ENCODE results near the gene SPTLC2.

SPTLC2 gene

GRCh38 chr14:77562681-77563080 is 53.8 kb downstream of the SPTLC2 start:
- Histone ChIP-seq H3K4me3 (ENCODE audit: low read depth, low read length) (no peak overlapping the region), H3K27me3 (replicated peaks) (no peaks in the 10 kb centered on the region), H3K27ac (peak overlapping the region; percentile 94), H3K36me3 (replicated peaks) (peaks cover 8% of the 10 kb centered on the region)
- peak; percentile 91 for DNase-seq
- in situ Hi-C loops (cut with HindIII; ENCODE audit: low pct_ligation_motif_present, low sequenced_read_pairs), result no loop called here
- TF ChIP-seq, protein P1, sequence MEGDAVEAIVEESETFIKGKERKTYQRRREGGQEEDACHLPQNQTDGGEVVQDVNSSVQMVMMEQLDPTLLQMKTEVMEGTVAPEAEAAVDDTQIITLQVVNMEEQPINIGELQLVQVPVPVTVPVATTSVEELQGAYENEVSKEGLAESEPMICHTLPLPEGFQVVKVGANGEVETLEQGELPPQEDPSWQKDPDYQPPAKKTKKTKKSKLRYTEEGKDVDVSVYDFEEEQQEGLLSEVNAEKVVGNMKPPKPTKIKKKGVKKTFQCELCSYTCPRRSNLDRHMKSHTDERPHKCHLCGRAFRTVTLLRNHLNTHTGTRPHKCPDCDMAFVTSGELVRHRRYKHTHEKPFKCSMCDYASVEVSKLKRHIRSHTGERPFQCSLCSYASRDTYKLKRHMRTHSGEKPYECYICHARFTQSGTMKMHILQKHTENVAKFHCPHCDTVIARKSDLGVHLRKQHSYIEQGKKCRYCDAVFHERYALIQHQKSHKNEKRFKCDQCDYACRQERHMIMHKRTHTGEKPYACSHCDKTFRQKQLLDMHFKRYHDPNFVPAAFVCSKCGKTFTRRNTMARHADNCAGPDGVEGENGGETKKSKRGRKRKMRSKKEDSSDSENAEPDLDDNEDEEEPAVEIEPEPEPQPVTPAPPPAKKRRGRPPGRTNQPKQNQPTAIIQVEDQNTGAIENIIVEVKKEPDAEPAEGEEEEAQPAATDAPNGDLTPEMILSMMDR (IDR thresholded peaks at IDR 0.05; ENCODE audit: low read depth, low read length, missing control alignments), result no peak

DNA sequence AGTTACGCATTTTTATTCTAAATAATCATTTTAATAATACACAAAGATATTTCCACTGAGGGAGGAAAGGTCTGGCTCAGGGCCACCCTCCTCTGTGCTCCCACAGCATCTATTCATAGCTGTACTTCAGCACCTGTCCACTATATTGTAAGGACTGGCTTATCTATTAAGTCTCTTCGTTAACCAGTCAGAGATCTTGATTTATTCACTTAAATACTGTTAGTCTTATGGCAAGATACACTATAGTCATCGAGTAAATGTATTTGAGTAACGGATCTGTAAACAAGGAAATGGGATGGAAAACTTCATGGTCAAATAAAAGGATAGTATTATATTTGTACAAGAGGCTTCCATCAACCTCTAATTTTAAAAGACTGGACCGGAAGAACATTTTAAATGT is 54.6 kb downstream of the SPTLC2 start:
- no peak for DNase-seq
- no peaks in the 10 kb centered on the region for H3K27me3 ChIP-seq (replicated peaks)
- TF ChIP-seq, protein P1 (IDR thresholded peaks at IDR 0.05; ENCODE audit: low read depth, low read length, missing control alignments), result no peak
- peaks cover 8% of the 10 kb centered on the region for H3K36me3 ChIP-seq (replicated peaks)
- no peak overlapping the region for H3K4me3 ChIP-seq (ENCODE audit: low read depth, low read length)
- H3K27ac ChIP-seq, result peak overlapping the region; percentile 94
- in situ Hi-C loops (cut with HindIII; ENCODE audit: low pct_ligation_motif_present, low sequenced_read_pairs), result no loop called here

GRCh38 chr14:77559381-77559780 is 57.1 kb downstream of the SPTLC2 start:
- Histone ChIP-seq H3K27me3 (replicated peaks) (no peaks in the 10 kb centered on the region), H3K36me3 (replicated peaks) (peaks cover 18% of the 10 kb centered on the region), H3K27ac (no peak overlapping the region), H3K4me3 (ENCODE audit: low read depth, low read length) (no peak overlapping the region)
- in situ Hi-C loops (cut with HindIII; ENCODE audit: low pct_ligation_motif_present, low sequenced_read_pairs), result no loop called here
- DNase-seq, result no peak
- TF ChIP-seq, protein P1 (IDR thresholded peaks at IDR 0.05; ENCODE audit: low read depth, low read length, missing control alignments), result no peak

- peak overlapping the region; percentile 29 for H3K27ac ChIP-seq
- H3K27me3 ChIP-seq (replicated peaks), result no peaks in the 10 kb centered on the region
- DNase-seq, result no peak
- no peak overlapping the region for H3K4me3 ChIP-seq (ENCODE audit: low read depth, low read length)
- in situ Hi-C loops (cut with HindIII; ENCODE audit: low pct_ligation_motif_present, low sequenced_read_pairs), result no loop called here
- TF ChIP-seq, protein P1 (IDR thresholded peaks at IDR 0.05; ENCODE audit: low read depth, low read length, missing control alignments), result no peak
- peaks cover 19% of the 10 kb centered on the region for H3K36me3 ChIP-seq (replicated peaks)
These were observed 59.0 kb downstream of the SPTLC2 start for GRCh38 chr14:77557391-77557790.

DNA sequence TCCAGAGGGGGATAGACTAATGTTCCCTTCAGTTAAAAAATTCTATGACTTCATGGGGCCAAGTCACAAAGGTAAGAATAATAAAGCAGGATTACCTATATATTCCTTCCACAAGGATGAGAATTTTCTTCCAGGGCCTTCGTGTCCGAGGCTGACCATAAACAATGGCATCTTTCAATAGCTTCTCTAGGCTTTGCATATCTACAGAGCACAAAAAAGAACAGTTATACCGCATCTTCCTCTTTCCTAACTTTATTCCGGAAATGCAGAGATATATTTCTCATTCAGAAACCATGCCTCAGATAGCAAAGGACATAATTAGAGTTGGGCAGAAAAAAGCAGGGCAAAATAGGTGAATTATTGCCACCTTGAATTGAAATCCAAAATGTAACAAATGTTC is 59.5 kb downstream of the SPTLC2 start:
- in situ Hi-C loops (cut with HindIII; ENCODE audit: low pct_ligation_motif_present, low sequenced_read_pairs), result no loop called here

More for the DNA sequence above, 59.5 kb downstream of the SPTLC2 start:
- TF ChIP-seq, protein P1 (IDR thresholded peaks at IDR 0.05; ENCODE audit: low read depth, low read length, missing control alignments), result no peak
- no peak overlapping the region for H3K4me3 ChIP-seq (ENCODE audit: low read depth, low read length)
- peak overlapping the region; percentile 2 for H3K27ac ChIP-seq
- DNase-seq, result no peak
- H3K36me3 ChIP-seq (replicated peaks), result peaks cover 23% of the 10 kb centered on the region
- no peaks in the 10 kb centered on the region for H3K27me3 ChIP-seq (replicated peaks)

All from brain microvascular endothelial cell (primary cell).